Astrocyte (in vitro differentiated cells and primary cell): ENCODE results near the gene MEIS3. TPM values are rescaled to one million over a fixed set of nuclear protein-coding genes. Genes with fewer than 3 reads are reported as not detected.

Source experiments
- DNase-seq: peaks from one replicate; pipeline ENCODE4 v3.0.0-alpha.2; 2010; ENCODE audit warnings: low read depth
- FAIRE-seq: peaks from 2 replicates; lab custom pipeline; 2011; peaks lifted over from hg19 to GRCh38; lab: Jason Lieb, UNC
- H2AFZ ChIP-seq: 2 replicates; pipeline ENCODE4 v1.6.0; 2012; ENCODE audit warnings: low read depth, low read length, inconsistent platforms
- H3K27ac ChIP-seq: 2 replicates; pipeline ENCODE4 v1.5.1; 2011; ENCODE audit warnings: low read depth, low read length, inconsistent platforms
- H3K27me3 ChIP-seq: 2 replicates; pipeline ENCODE4 v1.6.0; 2011; ENCODE audit warnings: low read length, inconsistent platforms; ENCODE audit not compliant: insufficient read depth
- H3K36me3 ChIP-seq: 2 replicates; pipeline ENCODE4 v1.5.1; 2011; ENCODE audit warnings: low read length, inconsistent platforms; ENCODE audit not compliant: insufficient read depth
- H3K4me1 ChIP-seq: 2 replicates; pipeline ENCODE4 v1.5.1; 2011; ENCODE audit warnings: low read length, inconsistent platforms; ENCODE audit not compliant: insufficient read depth
- H3K4me2 ChIP-seq: 2 replicates; pipeline ENCODE4 v1.6.0; 2012; ENCODE audit warnings: low read length, inconsistent platforms
- H3K4me3 ChIP-seq: 2 replicates; pipeline ENCODE4 v1.5.1; 2011; ENCODE audit warnings: low read depth, mild to moderate bottlenecking, low read length, inconsistent platforms; ENCODE audit not compliant: insufficient read depth
- H3K79me2 ChIP-seq: 2 replicates; pipeline ENCODE4 v1.6.0; 2012; ENCODE audit warnings: mild to moderate bottlenecking, low read length, inconsistent platforms; ENCODE audit not compliant: insufficient read depth
- H3K9ac ChIP-seq: 2 replicates; pipeline ENCODE4 v1.6.0; 2012; ENCODE audit warnings: mild to moderate bottlenecking, low read length, inconsistent platforms
- H3K9me3 ChIP-seq: 2 replicates; pipeline ENCODE4 v1.5.1; 2012; ENCODE audit warnings: low read depth, mild to moderate bottlenecking, low read length, inconsistent platforms; ENCODE audit not compliant: insufficient read depth
- H4K20me1 ChIP-seq: 2 replicates; pipeline ENCODE4 v1.6.0; 2012; ENCODE audit warnings: low read length, inconsistent platforms; ENCODE audit not compliant: insufficient read depth
- H3K27ac Mint-ChIP-seq: one replicate; pipeline ENCODE4 v1.8.0; 2021; ENCODE audit warnings: mild to moderate bottlenecking, mixed read lengths; ENCODE audit not compliant: unreplicated experiment
- H3K27me3 Mint-ChIP-seq: one replicate; pipeline ENCODE4 v1.8.0; 2021; ENCODE audit warnings: low read depth, mixed read lengths; ENCODE audit not compliant: unreplicated experiment
- H3K36me3 Mint-ChIP-seq: one replicate; pipeline ENCODE4 v1.8.0; 2021; ENCODE audit warnings: low read depth, mixed read lengths; ENCODE audit not compliant: unreplicated experiment
- H3K4me1 Mint-ChIP-seq: one replicate; pipeline ENCODE4 v1.8.0; 2021; ENCODE audit warnings: low read depth, mixed read lengths; ENCODE audit not compliant: unreplicated experiment
- H3K4me3 Mint-ChIP-seq: one replicate; pipeline ENCODE4 v1.8.0; 2021; ENCODE audit warnings: mild to moderate bottlenecking, moderate library complexity, mixed read lengths; ENCODE audit not compliant: unreplicated experiment
- H3K9me3 Mint-ChIP-seq: one replicate; pipeline ENCODE4 v1.8.0; 2021; ENCODE audit warnings: mild to moderate bottlenecking, mixed read lengths; ENCODE audit not compliant: unreplicated experiment
- EZH2 ChIP-seq: IDR thresholded peaks from 2 replicates; pipeline ENCODE4 v1.6.1; 2012; ENCODE audit warnings: mild to moderate bottlenecking, low read length, inconsistent platforms; ENCODE audit not compliant: insufficient read depth
- total RNA-seq: library from RNA; stranded (reverse); gene quantifications from 2 replicates; pipeline ENCODE4 v1.2.1, GENCODE V29; 2021
- TF ChIP-seq, protein P1 (sequence below): IDR thresholded peaks from 2 replicates; pipeline ENCODE4 v1.5.1; 2011; ENCODE audit warnings: low read depth, mild to moderate bottlenecking, inconsistent platforms, low read length, moderate library complexity; ENCODE audit not compliant: insufficient read depth

Gene MEIS3
- total RNA-seq, 1 donor from 2014 or later: 71.1 TPM

DNA sequence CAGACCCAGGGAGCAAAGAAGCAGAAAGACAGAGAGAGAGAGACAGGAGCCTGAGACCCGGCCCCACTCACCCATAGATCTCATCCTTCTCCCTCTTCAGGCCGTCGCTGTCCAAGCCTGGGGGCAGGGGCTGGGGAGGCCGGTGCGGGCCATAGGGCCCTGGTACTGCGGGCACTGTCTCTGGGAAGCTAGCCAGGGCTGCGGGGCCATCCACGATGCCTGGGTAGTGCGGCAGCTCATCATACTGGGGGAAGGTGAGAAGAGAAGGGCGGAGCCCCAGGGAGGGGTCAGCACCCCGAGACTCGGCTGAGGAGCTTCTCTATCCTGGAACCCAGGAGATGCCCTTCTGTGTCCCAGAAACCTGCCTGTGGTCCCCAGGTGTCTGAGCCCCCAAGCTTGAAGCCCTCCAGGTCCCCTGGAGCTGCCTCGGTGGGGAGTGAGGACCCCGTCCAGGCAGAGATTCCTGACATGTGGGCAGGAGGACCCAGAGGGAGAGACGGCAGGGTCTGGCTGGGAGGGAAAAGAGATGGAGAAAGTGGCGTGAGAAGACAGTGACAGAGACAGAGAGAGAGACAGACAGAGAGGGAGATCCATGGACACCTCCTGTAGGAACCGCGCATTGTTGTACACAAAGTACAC is 2.1 kb downstream of the MEIS3 start:
- H2AFZ ChIP-seq: no peak overlapping the region
- Mint-ChIP-seq H3K27me3 (peaks cover 6% of the 10 kb centered on the region), H3K27ac (peak overlapping the region; percentile 22), H3K9me3 (no peaks in the 10 kb centered on the region), H3K4me3 (peak overlapping the region; percentile 89), H3K4me1 (peaks cover 21% of the 10 kb centered on the region), H3K36me3 (peaks cover 22% of the 10 kb centered on the region)
- no peak overlapping the region for H3K9ac ChIP-seq
- H3K4me1 ChIP-seq: peaks cover 2% of the 10 kb centered on the region
- H4K20me1 ChIP-seq: peaks cover 29% of the 10 kb centered on the region
- TF ChIP-seq EZH2: no peak
- TF ChIP-seq, protein P1, sequence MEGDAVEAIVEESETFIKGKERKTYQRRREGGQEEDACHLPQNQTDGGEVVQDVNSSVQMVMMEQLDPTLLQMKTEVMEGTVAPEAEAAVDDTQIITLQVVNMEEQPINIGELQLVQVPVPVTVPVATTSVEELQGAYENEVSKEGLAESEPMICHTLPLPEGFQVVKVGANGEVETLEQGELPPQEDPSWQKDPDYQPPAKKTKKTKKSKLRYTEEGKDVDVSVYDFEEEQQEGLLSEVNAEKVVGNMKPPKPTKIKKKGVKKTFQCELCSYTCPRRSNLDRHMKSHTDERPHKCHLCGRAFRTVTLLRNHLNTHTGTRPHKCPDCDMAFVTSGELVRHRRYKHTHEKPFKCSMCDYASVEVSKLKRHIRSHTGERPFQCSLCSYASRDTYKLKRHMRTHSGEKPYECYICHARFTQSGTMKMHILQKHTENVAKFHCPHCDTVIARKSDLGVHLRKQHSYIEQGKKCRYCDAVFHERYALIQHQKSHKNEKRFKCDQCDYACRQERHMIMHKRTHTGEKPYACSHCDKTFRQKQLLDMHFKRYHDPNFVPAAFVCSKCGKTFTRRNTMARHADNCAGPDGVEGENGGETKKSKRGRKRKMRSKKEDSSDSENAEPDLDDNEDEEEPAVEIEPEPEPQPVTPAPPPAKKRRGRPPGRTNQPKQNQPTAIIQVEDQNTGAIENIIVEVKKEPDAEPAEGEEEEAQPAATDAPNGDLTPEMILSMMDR: no peak
- H3K27ac ChIP-seq: no peak overlapping the region
- H3K4me3 ChIP-seq: no peak overlapping the region
- peaks cover 42% of the 10 kb centered on the region for H3K27me3 ChIP-seq
- H3K4me2 ChIP-seq: peak overlapping the region; percentile 82
- DNase-seq (no peak), FAIRE-seq (no peak)
- H3K9me3 ChIP-seq: no peaks in the 10 kb centered on the region
- H3K79me2 ChIP-seq: no peaks in the 10 kb centered on the region
- H3K36me3 ChIP-seq: no peaks in the 10 kb centered on the region

DNA sequence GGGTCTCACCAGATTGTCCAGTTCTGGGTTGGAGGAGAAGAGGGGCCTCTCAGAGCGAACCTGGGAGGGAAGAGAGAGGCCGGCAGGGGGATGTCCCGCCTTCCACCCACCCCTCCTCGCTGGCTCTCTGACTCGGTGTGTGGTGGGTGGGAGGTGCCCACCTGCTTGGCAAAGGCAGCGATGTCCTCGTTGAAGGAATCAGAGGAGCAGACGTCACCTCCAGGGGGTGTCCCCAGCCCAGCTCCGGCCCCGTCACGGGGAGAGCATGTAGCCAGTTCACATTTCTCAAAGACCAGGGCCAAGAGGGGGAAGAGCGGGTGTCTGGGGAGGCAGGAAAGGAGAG is 2.7 kb downstream of the MEIS3 start:
- no peaks in the 10 kb centered on the region for H3K4me1 ChIP-seq
- peaks cover 24% of the 10 kb centered on the region for H3K36me3 Mint-ChIP-seq
- FAIRE-seq (no peak), DNase-seq (no peak)
- no peak overlapping the region for H3K9ac ChIP-seq
- no peak overlapping the region for H3K27ac Mint-ChIP-seq
- no peaks in the 10 kb centered on the region for H3K9me3 ChIP-seq
- H3K27me3 ChIP-seq: peaks cover 38% of the 10 kb centered on the region
- TF ChIP-seq, protein P1: no peak
- TF ChIP-seq EZH2: no peak
- H2AFZ ChIP-seq: no peak overlapping the region
- no peak overlapping the region for H3K27ac ChIP-seq
- H3K4me1 Mint-ChIP-seq: peaks cover 18% of the 10 kb centered on the region
- H3K4me3 Mint-ChIP-seq: no peak overlapping the region
- H3K79me2 ChIP-seq: no peaks in the 10 kb centered on the region
- H3K9me3 Mint-ChIP-seq: no peaks in the 10 kb centered on the region
- H3K4me2 ChIP-seq: no peak overlapping the region
- H4K20me1 ChIP-seq: peaks cover 29% of the 10 kb centered on the region
- H3K27me3 Mint-ChIP-seq: peaks cover 4% of the 10 kb centered on the region
- H3K4me3 ChIP-seq: no peak overlapping the region
- H3K36me3 ChIP-seq: no peaks in the 10 kb centered on the region

DNA sequence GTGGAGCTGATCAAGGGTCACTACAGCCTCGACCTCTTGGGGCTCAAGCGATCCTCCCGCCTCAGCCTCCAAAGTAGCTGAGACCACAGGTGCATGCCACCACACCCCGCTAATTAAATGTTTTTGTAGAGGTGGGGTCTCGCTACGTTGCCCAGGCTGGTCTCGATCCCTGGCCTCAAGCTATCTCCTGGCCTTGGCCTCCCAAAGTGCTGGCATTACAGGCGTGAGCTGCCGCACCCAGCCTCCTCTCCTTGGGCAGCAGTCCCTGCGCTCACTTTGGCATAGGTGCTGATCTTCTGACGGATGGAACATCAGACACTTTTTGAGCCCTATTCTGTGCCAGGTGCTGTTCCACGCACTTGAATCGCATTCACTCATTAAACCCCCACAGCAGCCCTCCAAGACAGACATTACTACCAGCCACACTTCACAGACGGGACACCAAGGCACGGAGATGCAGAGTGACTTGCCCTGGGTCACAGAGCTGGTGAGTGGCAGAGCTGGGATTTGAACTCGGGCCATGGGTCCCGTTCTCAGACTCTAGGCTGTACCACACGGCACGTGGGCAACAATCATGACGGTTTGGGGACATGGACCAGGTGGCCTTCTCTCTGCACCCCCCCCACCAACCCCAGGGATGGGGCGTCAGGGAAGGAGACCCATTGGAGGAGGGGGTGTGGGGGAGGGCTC is 3.2 kb downstream of the MEIS3 start:
- TF ChIP-seq EZH2: no peak
- TF ChIP-seq, protein P1: no peak
- Histone ChIP-seq H3K79me2 (no peaks in the 10 kb centered on the region), H2AFZ (no peak overlapping the region), H3K4me3 (no peak overlapping the region), H3K4me2 (no peak overlapping the region), H3K9me3 (no peaks in the 10 kb centered on the region), H3K27ac (no peak overlapping the region), H3K9ac (no peak overlapping the region), H4K20me1 (peaks cover 29% of the 10 kb centered on the region), H3K27me3 (peaks cover 33% of the 10 kb centered on the region), H3K36me3 (no peaks in the 10 kb centered on the region), H3K4me1 (no peaks in the 10 kb centered on the region)
- peaks cover 14% of the 10 kb centered on the region for H3K4me1 Mint-ChIP-seq
- H3K27me3 Mint-ChIP-seq: peaks cover 2% of the 10 kb centered on the region
- peak overlapping the region; percentile 24 for H3K27ac Mint-ChIP-seq
- peaks cover 24% of the 10 kb centered on the region for H3K36me3 Mint-ChIP-seq
- peak overlapping the region; percentile 60 for H3K4me3 Mint-ChIP-seq
- no peak for FAIRE-seq
- H3K9me3 Mint-ChIP-seq: no peaks in the 10 kb centered on the region
- no peak for DNase-seq
